Renal pelvis (tissue), 3 donors: ENCODE measurements around the gene REG4. TPM values are rescaled to one million over a fixed set of nuclear protein-coding genes. Genes with fewer than 3 reads are reported as not detected.

ENCODE experiments used
- polyA plus RNA-seq, 3 donors: library from polyadenylated mRNA; unstranded; fragments of 120-200 nt; gene quantifications; one replicate each; pipeline ENCODE4 v1.2.1, GENCODE V29; 2013; ENCODE audit not compliant: insufficient read length in 3 of 3

REG4 gene
- polyA plus RNA-seq, 3 donors: 0.85 to 1.4 (median 1.1) TPM

Other genes starting within 250 kb of the REG4 start
- gene ZNF697, start 163.2 kb downstream of the REG4 start, polyA plus RNA-seq: 10 to 100 TPM; 18.4 to 20.7 (median 19.4) TPM
- 100 to 1,000 TPM; 269 to 281 (median 271) TPM for gene PHGDH, start 99.5 kb downstream of the REG4 start, polyA plus RNA-seq
- gene HMGCS2, start 42.6 kb downstream of the REG4 start, polyA plus RNA-seq: 100 to 1,000 TPM in 1 of 3 donors, 10 to 100 TPM in 2; 85.1 to 117 (median 94.1) TPM
- not detected for gene ADAM30, start 85.1 kb upstream of the REG4 start, polyA plus RNA-seq